ENCODE measurements around the gene DLL3. TPM values are rescaled to one million over a fixed set of nuclear protein-coding genes. Genes with fewer than 3 reads are reported as not detected.

The DLL3 gene
- total RNA-seq, 2 experiments from 2014 or later, result 1.1 to 1.4 TPM

GRCh38 chr19:39544911-39545310, 46.2 kb downstream of the DLL3 start:
- Mint-ChIP-seq H3K9me3 (no peaks in the 10 kb centered on the region), H3K36me3 (no peaks in the 10 kb centered on the region), H3K27me3 (peaks cover 4% of the 10 kb centered on the region), H3K27ac (peak overlapping the region; percentile 18), H3K4me3 (no peak overlapping the region), H3K4me1 (peaks cover 41% of the 10 kb centered on the region)
- DNase-seq, result no peak

GRCh38 chr19:39546599-39546998, 47.9 kb downstream of the DLL3 start:
- no peaks in the 10 kb centered on the region for H3K36me3 Mint-ChIP-seq
- H3K4me1 Mint-ChIP-seq, result peaks cover 35% of the 10 kb centered on the region

GRCh38 chr19:39550197-39550596, 51.5 kb downstream of the DLL3 start:
- H3K9me3 Mint-ChIP-seq, result no peaks in the 10 kb centered on the region
- no peak overlapping the region for H3K4me3 Mint-ChIP-seq
- no peak overlapping the region for H3K27ac Mint-ChIP-seq
- H3K36me3 Mint-ChIP-seq, result no peaks in the 10 kb centered on the region
- no peak for DNase-seq
- H3K4me1 Mint-ChIP-seq, result peaks cover 13% of the 10 kb centered on the region
- no peaks in the 10 kb centered on the region for H3K27me3 Mint-ChIP-seq

More at GRCh38 chr19:39546599-39546998, 47.9 kb downstream of the DLL3 start:
- Mint-ChIP-seq H3K9me3 (no peaks in the 10 kb centered on the region), H3K27me3 (no peaks in the 10 kb centered on the region), H3K4me3 (no peak overlapping the region), H3K27ac (no peak overlapping the region)
- no peak for DNase-seq

GRCh38 chr19:39553082-39553652, 54.4 kb downstream of the DLL3 start:
- no peaks in the 10 kb centered on the region for H3K9me3 Mint-ChIP-seq
- peaks cover 17% of the 10 kb centered on the region for H3K4me1 Mint-ChIP-seq
- H3K27ac Mint-ChIP-seq, result peak overlapping the region; percentile 27
- no peak for DNase-seq
- no peak overlapping the region for H3K4me3 Mint-ChIP-seq
- no peaks in the 10 kb centered on the region for H3K36me3 Mint-ChIP-seq
- H3K27me3 Mint-ChIP-seq, result no peaks in the 10 kb centered on the region

- Mint-ChIP-seq H3K27ac (no peak overlapping the region), H3K27me3 (no peaks in the 10 kb centered on the region), H3K36me3 (no peaks in the 10 kb centered on the region), H3K4me1 (peaks cover 30% of the 10 kb centered on the region), H3K9me3 (no peaks in the 10 kb centered on the region), H3K4me3 (no peak overlapping the region)
- no peak for DNase-seq
These were observed 56.1 kb downstream of the DLL3 start for GRCh38 chr19:39554701-39555311.

- peaks cover 28% of the 10 kb centered on the region for H3K4me1 Mint-ChIP-seq
- no peak for DNase-seq
- no peaks in the 10 kb centered on the region for H3K9me3 Mint-ChIP-seq
- no peak overlapping the region for H3K4me3 Mint-ChIP-seq
- no peak overlapping the region for H3K27ac Mint-ChIP-seq
- H3K36me3 Mint-ChIP-seq, result no peaks in the 10 kb centered on the region
- no peaks in the 10 kb centered on the region for H3K27me3 Mint-ChIP-seq
These were observed 57.1 kb downstream of the DLL3 start for GRCh38 chr19:39555883-39556282.

Other genes starting within 250 kb of the DLL3 start
- not detected for gene IFNL2, start 230.6 kb upstream of the DLL3 start, total RNA-seq
- not detected for gene IFNL1, start 202.5 kb upstream of the DLL3 start, total RNA-seq
- 1 to 10 TPM; 4.6 to 5.1 TPM for gene LRFN1, start 178.1 kb upstream of the DLL3 start, total RNA-seq
- 100 to 1,000 TPM; 232 to 240 TPM for gene GMFG, start 162.9 kb upstream of the DLL3 start, total RNA-seq
- 10 to 100 TPM; 36.2 to 36.5 TPM for gene SAMD4B, start 156.5 kb upstream of the DLL3 start, total RNA-seq
- 10 to 100 TPM; 43.6 to 44.0 TPM for gene PAF1, start 107.8 kb upstream of the DLL3 start, total RNA-seq
- gene MED29, start 107.6 kb upstream of the DLL3 start, total RNA-seq, result 10 to 100 TPM; 23.3 to 26.8 TPM
- 10 to 100 TPM; 15.5 to 15.6 TPM for gene ZFP36, start 92.1 kb upstream of the DLL3 start, total RNA-seq
- gene PLEKHG2, start 86.3 kb upstream of the DLL3 start, total RNA-seq, result 10 to 100 TPM; 29.1 to 40.0 TPM
- 1,000 to 10,000 TPM; 3,164 to 3,181 TPM for gene RPS16, start 63.0 kb upstream of the DLL3 start, total RNA-seq
- 100 to 1,000 TPM; 179 to 182 TPM for gene SUPT5H, start 53.4 kb upstream of the DLL3 start, total RNA-seq
- 100 to 1,000 TPM; 133 to 137 TPM for gene TIMM50, start 18.1 kb upstream of the DLL3 start, total RNA-seq
- not detected for gene SELENOV, start 16.2 kb downstream of the DLL3 start, total RNA-seq
- gene EID2B, start 33.9 kb downstream of the DLL3 start, total RNA-seq, result 1 to 10 TPM; 2.4 to 2.7 TPM
- gene EID2, start 41.2 kb downstream of the DLL3 start, total RNA-seq, result 10 to 100 TPM; 13.6 to 14.2 TPM
- not detected for gene LGALS13, start 103.6 kb downstream of the DLL3 start, total RNA-seq
- gene LGALS16, start 157.0 kb downstream of the DLL3 start, total RNA-seq, result not detected
- gene LGALS14, start 205.5 kb downstream of the DLL3 start, total RNA-seq, result under 1 TPM; 0.39 to 0.70 TPM
- gene CLC, start 239.1 kb downstream of the DLL3 start, total RNA-seq, result not detected